PC-3 (cell line): Measurements from ENCODE around the gene CHGA. TPM values are rescaled to one million over a fixed set of nuclear protein-coding genes. Genes with fewer than 3 reads are reported as not detected.

Experiments used
- ATAC-seq: fragments of 200-7000 bp; cut with Tn5 transposase; 2 replicates; pipeline ENCODE4 v1.9.1; 2020; ENCODE audit warnings: mild to moderate bottlenecking, moderate library complexity
- BruUV-seq: library from RNA; stranded (reverse); fragments of 400-500 nt; replicated peaks from 2 replicates; lab custom pipeline; 2021; lab: Mats Ljungman, UMichigan
- CTCF ChIA-PET: fragments of 300-600 bp; sonication (Branson Sonifier 250); formaldehyde crosslinking; loops from one replicate; lab custom pipeline; 2022; ENCODE audit warnings: antibody characterized with exemption; lab: Charles Lee
- POLR2A ChIA-PET: fragments of 300-600 bp; sonication (Branson Sonifier 250); formaldehyde crosslinking; loops from one replicate; lab custom pipeline; 2022; ENCODE audit warnings: antibody characterized with exemption; ENCODE audit not compliant: unreplicated experiment; lab: Charles Lee
- DNase-seq: peaks from one replicate; pipeline ENCODE4 v3.0.0-alpha.2; 2015
- H2AFZ ChIP-seq: fragments of 300-600 bp; sonication (generic); 2 replicates; pipeline ENCODE4 v1.6.0; 2016; ENCODE audit warnings: antibody characterized with exemption, low read length
- H3F3A ChIP-seq: fragments of 300-600 bp; sonication (generic); one replicate; pipeline ENCODE4 v1.6.0; 2017; ENCODE audit warnings: antibody characterized with exemption, low read length, control low read depth, mild to moderate bottlenecking; ENCODE audit not compliant: unreplicated experiment
- H3K27ac ChIP-seq: fragments of 300-600 bp; sonication (generic); 2 replicates; pipeline ENCODE4 v1.5.1; 2016; ENCODE audit warnings: mild to moderate bottlenecking, low read length
- H3K27me3 ChIP-seq: fragments of 300-600 bp; sonication (generic); 2 replicates; pipeline ENCODE4 v1.6.1; 2016; ENCODE audit warnings: low read length, mixed read lengths
- H3K36me3 ChIP-seq: fragments of 300-600 bp; sonication (generic); 2 replicates; pipeline ENCODE4 v1.6.1; 2016; ENCODE audit warnings: low read depth, mixed run types, low read length, mixed read lengths
- H3K4me1 ChIP-seq: fragments of 300-600 bp; sonication (generic); 2 replicates; pipeline ENCODE4 v1.5.1; 2016; ENCODE audit warnings: low read length; ENCODE audit not compliant: insufficient read depth
- H3K4me2 ChIP-seq: fragments of 300-600 bp; sonication (generic); 2 replicates; pipeline ENCODE4 v1.6.0; 2016; ENCODE audit warnings: low read length
- H3K4me3 ChIP-seq: fragments of 300-600 bp; sonication (generic); 2 replicates; pipeline ENCODE4 v1.5.1; 2016; ENCODE audit warnings: mild to moderate bottlenecking, low read length, mixed read lengths
- H3K79me2 ChIP-seq: fragments of 300-600 bp; sonication (generic); 2 replicates; pipeline ENCODE4 v1.6.1; 2017; ENCODE audit warnings: low read length, mixed read lengths
- H3K9ac ChIP-seq: fragments of 300-600 bp; sonication (generic); 2 replicates; pipeline ENCODE4 v1.6.0; 2016; ENCODE audit warnings: mild to moderate bottlenecking, low read length
- H3K9me2 ChIP-seq: fragments of 300-600 bp; sonication (generic); replicated peaks from 2 replicates; pipeline ENCODE4 v1.6.1; 2016; ENCODE audit warnings: mixed run types, low read length, mixed read lengths
- H3K9me3 ChIP-seq: fragments of 300-600 bp; sonication (generic); 2 replicates; pipeline ENCODE4 v1.6.1; 2016; ENCODE audit warnings: low read length, mixed read lengths
- H4K20me1 ChIP-seq: fragments of 300-600 bp; sonication (generic); 2 replicates; pipeline ENCODE4 v1.6.1; 2016; ENCODE audit warnings: low read length, mixed read lengths
- EZH2 ChIP-seq: fragments of 300-600 bp; sonication (generic); IDR thresholded peaks from one replicate; pipeline ENCODE4 v1.6.1; 2017; ENCODE audit warnings: antibody characterized with exemption, mild to moderate bottlenecking, low read length; ENCODE audit not compliant: unreplicated experiment
- EZH2phosphoT487 ChIP-seq: fragments of 300-600 bp; sonication (generic); IDR thresholded peaks from 2 replicates; pipeline ENCODE4 v1.6.1; 2018; ENCODE audit warnings: mild to moderate bottlenecking, antibody characterized with exemption, low read length, borderline replicate concordance
- intact Hi-C: fragments of 100-400 bp; cut with micrococcal nuclease; formaldehyde crosslinking; loops from 2 replicates; pipeline ENCODE4 v1.9.0; 2023
- total RNA-seq: library from RNA; depleted of rRNA; stranded (reverse); fragments of >200 nt; gene quantifications from 2 replicates; pipeline ENCODE4 v1.2.3, GENCODE V29; 2014
- TF ChIP-seq, protein P1 (sequence below): fragments of 300-600 bp; sonication (generic); conservative IDR thresholded peaks from 2 replicates; pipeline ENCODE4 v1.5.1; 2017; ENCODE audit warnings: antibody characterized with exemption, low read depth, mild to moderate bottlenecking, low read length

CHGA gene
- total RNA-seq, 1 experiment from 2014 or later = not detected

DNA sequence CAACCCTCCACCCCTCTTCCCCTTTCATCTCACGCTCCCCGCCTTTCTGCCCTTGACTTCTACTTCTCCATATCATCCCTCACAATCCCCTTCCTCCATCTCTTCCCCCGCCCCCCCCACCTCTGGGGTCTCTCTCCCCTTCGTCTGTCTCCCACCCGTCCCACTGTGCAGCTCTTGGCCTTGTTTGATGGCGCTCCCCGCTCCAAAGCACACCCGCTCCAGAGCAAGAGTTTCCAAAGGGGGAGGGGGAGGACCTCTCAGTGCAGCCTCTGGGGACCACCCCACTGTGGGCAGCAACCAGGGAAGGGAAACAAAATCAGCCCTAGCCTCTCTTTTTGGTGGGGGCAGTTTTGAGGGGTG is 774 bp downstream of the CHGA start:
- no peak for ATAC-seq
- Histone ChIP-seq H3K4me2 (no peak overlapping the region), H3K27ac (no peak overlapping the region), H3K4me3 (no peak overlapping the region), H2AFZ (no peak overlapping the region), H3K27me3 (no peaks in the 10 kb centered on the region), H3K9me2 (no peaks in the 10 kb centered on the region), H3K9me3 (no peaks in the 10 kb centered on the region), H4K20me1 (no peaks in the 10 kb centered on the region), H3F3A (no peaks in the 10 kb centered on the region), H3K9ac (no peak overlapping the region), H3K79me2 (no peaks in the 10 kb centered on the region), H3K36me3 (no peaks in the 10 kb centered on the region), H3K4me1 (no peaks in the 10 kb centered on the region)
- BruUV-seq = no TSS peak
- POLR2A ChIA-PET = no interaction called here
- DNase-seq = no peak
- intact Hi-C loops = no loop called here
- CTCF ChIA-PET = no interaction called here
- TF ChIP-seq EZH2 (no peak), EZH2phosphoT487 (no peak)
- TF ChIP-seq, protein P1, sequence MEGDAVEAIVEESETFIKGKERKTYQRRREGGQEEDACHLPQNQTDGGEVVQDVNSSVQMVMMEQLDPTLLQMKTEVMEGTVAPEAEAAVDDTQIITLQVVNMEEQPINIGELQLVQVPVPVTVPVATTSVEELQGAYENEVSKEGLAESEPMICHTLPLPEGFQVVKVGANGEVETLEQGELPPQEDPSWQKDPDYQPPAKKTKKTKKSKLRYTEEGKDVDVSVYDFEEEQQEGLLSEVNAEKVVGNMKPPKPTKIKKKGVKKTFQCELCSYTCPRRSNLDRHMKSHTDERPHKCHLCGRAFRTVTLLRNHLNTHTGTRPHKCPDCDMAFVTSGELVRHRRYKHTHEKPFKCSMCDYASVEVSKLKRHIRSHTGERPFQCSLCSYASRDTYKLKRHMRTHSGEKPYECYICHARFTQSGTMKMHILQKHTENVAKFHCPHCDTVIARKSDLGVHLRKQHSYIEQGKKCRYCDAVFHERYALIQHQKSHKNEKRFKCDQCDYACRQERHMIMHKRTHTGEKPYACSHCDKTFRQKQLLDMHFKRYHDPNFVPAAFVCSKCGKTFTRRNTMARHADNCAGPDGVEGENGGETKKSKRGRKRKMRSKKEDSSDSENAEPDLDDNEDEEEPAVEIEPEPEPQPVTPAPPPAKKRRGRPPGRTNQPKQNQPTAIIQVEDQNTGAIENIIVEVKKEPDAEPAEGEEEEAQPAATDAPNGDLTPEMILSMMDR = no peak

DNA sequence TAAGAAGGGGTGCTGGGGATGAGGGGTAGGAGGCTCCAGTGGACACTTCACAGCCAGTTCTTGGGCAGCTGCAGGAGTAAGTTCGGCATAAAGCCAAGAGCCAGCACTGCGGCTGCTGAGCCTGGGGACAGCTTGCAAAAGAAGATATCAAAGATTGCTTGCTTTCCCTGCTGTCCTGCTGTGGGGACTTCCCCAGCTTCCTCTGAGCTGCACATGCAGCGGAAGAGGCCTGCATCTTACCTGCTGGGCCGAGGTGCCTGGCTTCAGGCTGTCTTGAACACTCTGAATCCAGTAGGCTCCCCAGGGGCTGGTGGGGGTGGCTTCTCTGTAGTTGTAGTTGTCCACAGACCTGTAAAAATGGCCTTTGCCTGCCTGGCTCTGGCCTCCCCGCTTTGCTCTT is 1.3 kb downstream of the CHGA start:
- H3K9me3 ChIP-seq = no peaks in the 10 kb centered on the region
- H3K27me3 ChIP-seq = no peaks in the 10 kb centered on the region
- H3K4me1 ChIP-seq = no peaks in the 10 kb centered on the region
- H3F3A ChIP-seq = no peaks in the 10 kb centered on the region
- no peak overlapping the region for H3K27ac ChIP-seq
- DNase-seq (no peak), ATAC-seq (0 out of 2 replicates have a peak, but pooled peaks have one; percentile 11)
- TF ChIP-seq EZH2phosphoT487 (no peak), EZH2 (no peak)
- TF ChIP-seq, protein P1 = no peak
- no peak overlapping the region for H3K9ac ChIP-seq
- no peaks in the 10 kb centered on the region for H3K79me2 ChIP-seq
- no TSS peak for BruUV-seq
- no peak overlapping the region for H2AFZ ChIP-seq
- ChIA-PET CTCF (no interaction called here), POLR2A (no interaction called here)
- H3K36me3 ChIP-seq = no peaks in the 10 kb centered on the region
- no peaks in the 10 kb centered on the region for H3K9me2 ChIP-seq
- H3K4me3 ChIP-seq = no peak overlapping the region
- H3K4me2 ChIP-seq = no peak overlapping the region
- intact Hi-C loops = no loop called here
- H4K20me1 ChIP-seq = no peaks in the 10 kb centered on the region

DNA sequence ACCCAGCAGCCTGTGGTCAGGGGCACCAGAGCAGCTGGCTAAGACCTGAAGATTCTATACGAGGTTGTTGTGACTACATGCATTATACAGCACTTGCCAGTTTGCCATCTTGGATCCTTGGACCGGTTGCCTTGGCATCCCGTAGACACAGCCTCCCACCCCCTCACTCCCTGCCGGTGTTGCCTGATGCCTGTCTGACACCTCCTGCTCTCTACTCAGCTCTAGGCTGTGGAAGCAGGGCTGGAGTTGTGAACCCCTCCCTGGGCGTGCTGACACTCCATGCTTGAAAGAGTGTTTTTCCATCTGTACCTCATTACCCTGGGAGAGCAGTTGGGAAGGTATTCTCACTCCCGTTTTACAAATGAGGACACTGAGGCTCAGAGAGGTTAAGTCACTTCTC is 2.5 kb downstream of the CHGA start:
- ChIA-PET POLR2A (no interaction called here), CTCF (no interaction called here)
- no peak overlapping the region for H3K4me2 ChIP-seq
- DNase-seq (no peak), ATAC-seq (no peak)
- H4K20me1 ChIP-seq = no peaks in the 10 kb centered on the region
- H3K9ac ChIP-seq = no peak overlapping the region
- H3K9me3 ChIP-seq = no peaks in the 10 kb centered on the region
- H3K4me3 ChIP-seq = no peak overlapping the region
- H3K36me3 ChIP-seq = no peaks in the 10 kb centered on the region
- H3K4me1 ChIP-seq = no peaks in the 10 kb centered on the region
- BruUV-seq = no TSS peak
- H3K9me2 ChIP-seq = no peaks in the 10 kb centered on the region
- no peaks in the 10 kb centered on the region for H3K27me3 ChIP-seq
- no peak overlapping the region for H2AFZ ChIP-seq
- H3F3A ChIP-seq = no peaks in the 10 kb centered on the region
- no peak overlapping the region for H3K27ac ChIP-seq
- intact Hi-C loops = no loop called here
- TF ChIP-seq, protein P1 = no peak
- TF ChIP-seq EZH2 (no peak), EZH2phosphoT487 (no peak)
- H3K79me2 ChIP-seq = no peaks in the 10 kb centered on the region
